Large intestine (tissue), 12 donors: Measurements from ENCODE around the gene ZBTB18. TPM values are rescaled to one million over a fixed set of nuclear protein-coding genes. Genes with fewer than 3 reads are reported as not detected.

ENCODE experiments used
- DNase-seq, 2 donors: peaks; one replicate each; pipeline versions ENCODE4 v3.0.0 to v3.0.0-alpha.2; 2013
- H3K27ac ChIP-seq: one replicate; pipeline ENCODE4 v1.5.1; 2013; ENCODE audit warnings: low read length
- H3K27me3 ChIP-seq: 2 replicates; pipeline ENCODE4 v1.6.1; 2013; ENCODE audit warnings: low read length; ENCODE audit not compliant: control insufficient read depth, insufficient read depth
- H3K36me3 ChIP-seq: 2 replicates; pipeline ENCODE4 v1.6.1; 2013; ENCODE audit warnings: low read length; ENCODE audit not compliant: control insufficient read depth, insufficient read depth
- H3K4me1 ChIP-seq: one replicate; pipeline ENCODE4 v1.6.1; 2013; ENCODE audit warnings: low read length; ENCODE audit not compliant: control insufficient read depth, insufficient read depth
- H3K4me3 ChIP-seq: one replicate; pipeline ENCODE4 v1.5.1; 2013; ENCODE audit warnings: low read length
- H3K9me3 ChIP-seq: one replicate; pipeline ENCODE4 v1.6.1; 2013; ENCODE audit warnings: mild to moderate bottlenecking, low read depth, low read length, moderate library complexity; ENCODE audit not compliant: control insufficient read depth
- WGBS: methylation state at CpG from one replicate; pipeline ENCODE4 v1.1.5; 2013; ENCODE audit warnings: low lambda C conversion rate; ENCODE audit not compliant: insufficient coverage; 5-methylcytosine and 5-hydroxymethylcytosine counted together
- long read RNA-seq, 11 donors: transcript quantifications; one replicate each; lab custom pipeline, GENCODE V29; 2026
- polyA plus RNA-seq: library from polyadenylated mRNA; unstranded; fragments of 120-200 nt; gene quantifications from one replicate; pipeline ENCODE4 v1.2.1, GENCODE V29; 2013

ZBTB18 gene
- polyA plus RNA-seq: 22.4 TPM
- long read RNA-seq, donor 1, partial matches to known transcripts: 0 of 2 reads
- long read RNA-seq, donor 1, other reads (novel, unspliced or antisense): 0 of 2 reads
- long read RNA-seq, donor 2, partial matches to known transcripts: 6 of 8 reads
- long read RNA-seq, donor 2, other reads (novel, unspliced or antisense): 0 of 8 reads
- long read RNA-seq, donor 3: 0 reads
- long read RNA-seq, donor 4, partial matches to known transcripts: 0 of 1 reads
- long read RNA-seq, donor 4, other reads (novel, unspliced or antisense): 0 of 1 reads
- long read RNA-seq, donor 5, partial matches to known transcripts: 0 of 1 reads
- long read RNA-seq, donor 5, other reads (novel, unspliced or antisense): 0 of 1 reads
- long read RNA-seq, donor 6, transcript ZBTB18-202 (2 exons, 3,740 nt): major isoform, 8 of 23 reads
- long read RNA-seq, donor 6, partial matches to known transcripts: 15 of 23 reads
- long read RNA-seq, donor 6, other reads (novel, unspliced or antisense): 0 of 23 reads
- long read RNA-seq, donor 7, partial matches to known transcripts: 0 of 1 reads
- long read RNA-seq, donor 7, other reads (novel, unspliced or antisense): 0 of 1 reads
- long read RNA-seq, donor 8, partial matches to known transcripts: 0 of 3 reads
- long read RNA-seq, donor 8, other reads (novel, unspliced or antisense): 0 of 3 reads
- long read RNA-seq, donor 9, partial matches to known transcripts: 0 of 2 reads
- long read RNA-seq, donor 9, other reads (novel, unspliced or antisense): 0 of 2 reads
- long read RNA-seq, donor 10, partial matches to known transcripts: 17 of 22 reads
- long read RNA-seq, donor 10, other reads (novel, unspliced or antisense): 0 of 22 reads
- long read RNA-seq, donor 11, partial matches to known transcripts: 9 of 9 reads
- long read RNA-seq, donor 11, other reads (novel, unspliced or antisense): 0 of 9 reads

- H3K36me3 ChIP-seq: peaks cover 18% of the 10 kb centered on the region
- peaks cover 3% of the 10 kb centered on the region for H3K9me3 ChIP-seq
- no peaks in the 10 kb centered on the region for H3K27me3 ChIP-seq
- H3K4me3 ChIP-seq: peak within 1 kb of the TSS; percentile 93
- H3K27ac ChIP-seq: peak within 1 kb of the TSS; percentile 75
- 28% methylated on average over 2 of the region's 4 CpGs for WGBS
- peak in 1 of 2 donors; percentile 50 for DNase-seq
- H3K4me1 ChIP-seq: peaks cover 7% of the 10 kb centered on the region
Measured at GRCh38 chr1:244050835-244051444, at the start of gene ZBTB18. Gene ZBTB18 (plus strand): TSS chr1:244051283. CDS start chr1:244051432, 149 bp downstream.

GRCh38 chr1:244002721-244003120 lies 48.4 kb upstream of the ZBTB18 start:
- Histone ChIP-seq H3K27ac (no peak overlapping the region), H3K36me3 (no peaks in the 10 kb centered on the region), H3K9me3 (no peaks in the 10 kb centered on the region), H3K4me1 (no peaks in the 10 kb centered on the region), H3K27me3 (peaks cover 8% of the 10 kb centered on the region), H3K4me3 (no peak overlapping the region)
- WGBS: no CpG with 5 or more reads among the region's 3 CpGs
- DNase-seq: no peak

DNA sequence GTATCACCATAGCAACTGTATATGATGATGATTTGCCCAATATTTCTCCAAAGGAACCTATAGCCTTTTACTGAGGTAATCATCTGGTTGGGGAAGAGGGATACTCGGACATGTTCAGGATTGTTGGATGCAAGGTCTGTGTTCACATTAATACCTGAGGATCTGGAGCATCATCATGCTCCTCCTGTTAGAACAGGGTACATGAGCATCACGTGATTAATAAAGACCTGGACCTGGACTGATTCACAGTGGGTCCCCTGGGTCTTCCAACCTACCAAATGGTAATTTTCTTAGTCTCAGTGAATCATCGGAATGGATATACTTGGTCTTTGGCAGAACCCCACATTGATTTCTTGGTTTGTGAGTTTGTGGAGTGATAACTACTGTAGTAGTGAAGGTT lies 45.6 kb upstream of the ZBTB18 start:
- DNase-seq: no peak
- Histone ChIP-seq H3K4me3 (no peak overlapping the region), H3K36me3 (no peaks in the 10 kb centered on the region), H3K27ac (no peak overlapping the region), H3K27me3 (peaks cover 8% of the 10 kb centered on the region), H3K9me3 (no peaks in the 10 kb centered on the region), H3K4me1 (no peaks in the 10 kb centered on the region)
- no CpG with 5 or more reads among the region's 3 CpGs for WGBS

- H3K4me3 ChIP-seq: no peak overlapping the region
- no peaks in the 10 kb centered on the region for H3K9me3 ChIP-seq
- H3K27me3 ChIP-seq: peaks cover 9% of the 10 kb centered on the region
- no CpG with 5 or more reads among the region's 3 CpGs for WGBS
- H3K4me1 ChIP-seq: no peaks in the 10 kb centered on the region
- H3K27ac ChIP-seq: no peak overlapping the region
- no peak for DNase-seq
- no peaks in the 10 kb centered on the region for H3K36me3 ChIP-seq
Measured at GRCh38 chr1:244006381-244006901, 44.6 kb upstream of the ZBTB18 start.

DNA sequence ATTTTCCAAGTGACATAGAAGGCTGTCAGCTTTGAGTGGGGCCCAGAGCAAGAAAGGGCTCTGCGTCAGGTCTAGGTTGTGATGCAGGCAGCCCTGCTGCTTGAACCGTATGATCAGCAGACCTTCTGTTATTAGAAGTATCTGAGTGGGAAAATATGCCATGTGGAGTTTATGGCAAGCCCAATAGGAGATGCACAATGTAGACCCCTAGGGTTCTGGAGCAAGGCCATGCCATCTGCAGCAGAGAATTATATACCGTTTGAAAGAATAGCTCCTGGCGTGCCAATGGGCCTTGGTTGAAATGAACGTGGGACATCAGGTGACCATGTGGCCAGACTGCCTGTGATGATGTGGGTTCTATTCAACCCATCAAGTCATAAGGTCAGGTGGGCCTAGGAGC lies 44.1 kb upstream of the ZBTB18 start:
- no CpG with 5 or more reads among the region's 5 CpGs for WGBS
- no peaks in the 10 kb centered on the region for H3K36me3 ChIP-seq
- H3K9me3 ChIP-seq: no peaks in the 10 kb centered on the region
- no peaks in the 10 kb centered on the region for H3K4me1 ChIP-seq
- H3K27me3 ChIP-seq: peaks cover 13% of the 10 kb centered on the region
- no peak for DNase-seq
- H3K4me3 ChIP-seq: no peak overlapping the region
- no peak overlapping the region for H3K27ac ChIP-seq

- 20% methylated on average over 1 of the region's 6 CpGs for WGBS
- Histone ChIP-seq H3K36me3 (no peaks in the 10 kb centered on the region), H3K9me3 (no peaks in the 10 kb centered on the region), H3K4me3 (no peak overlapping the region), H3K4me1 (no peaks in the 10 kb centered on the region), H3K27ac (no peak overlapping the region), H3K27me3 (peaks cover 5% of the 10 kb centered on the region)
- no peak for DNase-seq
Measured at GRCh38 chr1:244010191-244010590, 40.9 kb upstream of the ZBTB18 start.

DNA sequence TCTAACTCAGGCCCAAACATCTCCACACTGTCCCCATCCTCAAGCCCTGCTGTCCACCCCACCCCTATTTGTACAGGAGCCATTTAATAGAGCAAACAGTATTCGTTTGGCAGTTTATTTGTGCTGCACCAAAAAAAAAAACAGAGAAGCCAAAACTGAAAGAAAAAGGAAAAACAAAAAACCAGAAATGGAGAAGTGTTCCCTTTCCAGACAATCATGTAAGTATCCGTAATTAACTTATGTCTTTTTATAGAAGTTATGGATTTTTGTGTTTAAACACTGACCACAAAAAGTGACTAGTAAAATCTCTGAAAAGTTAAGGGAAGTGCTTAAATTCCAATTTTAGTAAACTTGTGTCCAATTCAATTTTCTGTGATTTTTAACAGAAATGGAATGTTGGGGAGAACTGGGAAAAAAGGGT lies 40.4 kb upstream of the ZBTB18 start:
- no peaks in the 10 kb centered on the region for H3K9me3 ChIP-seq
- 75% methylated on average over 2 of the region's 2 CpGs for WGBS
- no peak overlapping the region for H3K27ac ChIP-seq
- H3K27me3 ChIP-seq: peaks cover 5% of the 10 kb centered on the region
- DNase-seq: no peak
- no peaks in the 10 kb centered on the region for H3K36me3 ChIP-seq
- H3K4me3 ChIP-seq: no peak overlapping the region
- no peaks in the 10 kb centered on the region for H3K4me1 ChIP-seq

DNA sequence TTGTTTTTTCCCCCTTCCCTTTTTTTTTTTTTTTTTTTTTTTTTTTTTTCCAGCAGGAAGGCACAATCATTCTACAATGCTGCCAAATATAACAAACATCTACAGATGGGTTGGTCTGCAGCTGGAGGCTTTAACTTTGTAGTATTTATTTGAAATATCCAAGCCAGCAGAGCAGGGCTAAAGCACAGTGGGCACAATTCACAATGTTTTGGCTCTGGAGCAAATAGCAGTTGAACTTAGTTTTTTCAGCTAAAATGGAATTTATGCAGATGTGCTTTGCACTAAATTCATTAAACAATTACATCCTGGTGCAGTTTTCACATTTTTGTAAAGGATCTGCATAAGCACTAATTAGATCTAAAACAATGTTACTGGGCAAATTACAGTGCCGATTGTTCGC lies 39.8 kb upstream of the ZBTB18 start:
- H3K4me1 ChIP-seq: no peaks in the 10 kb centered on the region
- no CpG with 5 or more reads among the region's 2 CpGs for WGBS
- no peak overlapping the region for H3K27ac ChIP-seq
- no peak overlapping the region for H3K4me3 ChIP-seq
- H3K36me3 ChIP-seq: no peaks in the 10 kb centered on the region
- DNase-seq: no peak
- H3K9me3 ChIP-seq: no peaks in the 10 kb centered on the region
- peaks cover 5% of the 10 kb centered on the region for H3K27me3 ChIP-seq

- Histone ChIP-seq H3K27me3 (peaks cover 5% of the 10 kb centered on the region), H3K27ac (no peak overlapping the region), H3K4me1 (no peaks in the 10 kb centered on the region), H3K4me3 (no peak overlapping the region), H3K36me3 (no peaks in the 10 kb centered on the region), H3K9me3 (no peaks in the 10 kb centered on the region)
- no peak for DNase-seq
- WGBS: no CpG with 5 or more reads among the region's 6 CpGs
Measured at GRCh38 chr1:244011786-244012185, 39.3 kb upstream of the ZBTB18 start.

DNA sequence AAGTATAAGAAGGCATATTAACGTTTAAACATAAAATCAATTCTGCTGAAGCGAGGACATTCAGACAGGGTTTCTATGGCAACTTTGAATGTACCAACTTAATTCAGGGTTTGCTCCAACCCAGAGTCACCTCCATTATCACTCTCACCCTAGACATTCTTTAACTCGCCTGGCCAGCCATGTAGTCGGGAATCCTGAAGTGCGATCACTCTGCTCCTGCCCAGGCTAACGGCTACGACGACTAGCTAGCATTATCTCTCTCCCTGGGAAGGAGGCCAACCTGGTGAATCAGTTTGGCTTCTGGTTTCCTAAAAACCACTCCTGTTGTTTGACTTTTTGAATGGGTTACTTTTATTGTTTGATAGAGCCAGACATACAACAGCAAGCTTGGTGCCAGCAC lies 38.9 kb upstream of the ZBTB18 start:
- no CpG with 5 or more reads among the region's 8 CpGs for WGBS
- no peak for DNase-seq
- Histone ChIP-seq H3K9me3 (no peaks in the 10 kb centered on the region), H3K36me3 (no peaks in the 10 kb centered on the region), H3K27me3 (peaks cover 5% of the 10 kb centered on the region), H3K27ac (no peak overlapping the region), H3K4me1 (no peaks in the 10 kb centered on the region), H3K4me3 (no peak overlapping the region)
